Right lobe of liver (tissue), 6 donors: ENCODE results near the gene LPCAT1. TPM values are rescaled to one million over a fixed set of nuclear protein-coding genes. Genes with fewer than 3 reads are reported as not detected.

Experiments
- ATAC-seq, 4 donors: fragments of 200-7000 bp; cut with Tn5 transposase; one replicate each; pipeline ENCODE4 v1.9.1; 2020; ENCODE audit warnings: mild to moderate bottlenecking in 4 of 4, moderate library complexity in 4 of 4
- DNase-seq, 3 donors: peaks; one replicate each; pipeline ENCODE4 v3.0.0-alpha.2; 2020
- H3K27ac ChIP-seq, 3 donors: fragments of 200-600 bp; one replicate each; pipeline ENCODE4 v1.8.0; 2022
- H3K27me3 ChIP-seq, 2 donors: fragments of 200-600 bp; one replicate each; pipeline ENCODE4 v1.8.0; 2022
- H3K36me3 ChIP-seq, 4 donors: fragments of 200-600 bp; sonication (generic) in 1 of 4; one replicate each; pipeline versions ENCODE4 v1.5.1 to v1.8.0; 2017 to 2022; ENCODE audit warnings: control low read depth in 1 of 4
- H3K4me1 ChIP-seq, 4 donors: fragments of 200-600 bp; sonication (generic) in 1 of 4; one replicate each; pipeline versions ENCODE4 v1.5.1 to v1.8.0; 2017 to 2022; ENCODE audit warnings: control low read depth in 1 of 4
- H3K4me3 ChIP-seq, 3 donors: fragments of 200-600 bp; one replicate each; pipeline ENCODE4 v1.8.0; 2022
- H3K9me3 ChIP-seq, 4 donors: fragments of 200-600 bp; sonication (generic) in 1 of 4; one replicate each; pipeline versions ENCODE4 v1.5.1 to v1.8.0; 2017 to 2022; ENCODE audit warnings: control low read depth in 1 of 4
- POLR2A ChIP-seq: fragments of 450-650 bp; IDR thresholded peaks from one replicate; pipeline ENCODE4 v1.6.1; 2017; ENCODE audit warnings: antibody characterized with exemption, mild to moderate bottlenecking
- WGBS: methylation state at CpG from one replicate; pipeline ENCODE4 v1.1.6; 2018; ENCODE audit warnings: low coverage, low lambda C conversion rate; ENCODE audit not compliant: insufficient coverage; ENCODE audit errors: missing lambda C conversion rate; 5-methylcytosine and 5-hydroxymethylcytosine counted together
- intact Hi-C, 2 donors: fragments of 100-400 bp; cut with DNase I; formaldehyde crosslinking; loops; one replicate each; pipeline versions ENCODE4 v1.11.2 to v1.14.1; 2022
- total RNA-seq, 6 experiments: library from RNA; depleted of rRNA in 2 of 6; stranded (reverse); fragments of >200 nt in 2 of 6; fragmentation: NEBNext Ultra II Directional in 3 of 6; extraction: Animal tissue kit (Norgen Biotek cat#: 25700) in 3 of 6; gene quantifications; one replicate each; pipeline versions ENCODE4 v1.1.0 to v1.2.4, GENCODE V29; 2016 to 2023
- TF ChIP-seq, protein P1 (sequence below), 4 donors: fragments of 200-600 bp in 3 of 4; fragments of 450-650 bp in 1 of 4; IDR thresholded peaks; one replicate each; pipeline versions ENCODE4 v1.5.1 to v1.8.0; 2016 to 2022; ENCODE audit warnings: antibody characterized with exemption in 4 of 4, mild to moderate bottlenecking in 2 of 4
- donor health status: DM: no; HTN: yes; CAD: no.
- donor health status: DM: no; HTN: no; CAD: no.
- donor health status: DM: no; HTN: no; CAD: no.
- donor health status: DM: no; HTN: yes; CAD: no.
- donor health status: DM: no; HTN: yes; CAD: no.

The LPCAT1 gene
- total RNA-seq, 6 experiments from 2014 or later = 6.9 to 38.6 (median 13.1) TPM

DNA sequence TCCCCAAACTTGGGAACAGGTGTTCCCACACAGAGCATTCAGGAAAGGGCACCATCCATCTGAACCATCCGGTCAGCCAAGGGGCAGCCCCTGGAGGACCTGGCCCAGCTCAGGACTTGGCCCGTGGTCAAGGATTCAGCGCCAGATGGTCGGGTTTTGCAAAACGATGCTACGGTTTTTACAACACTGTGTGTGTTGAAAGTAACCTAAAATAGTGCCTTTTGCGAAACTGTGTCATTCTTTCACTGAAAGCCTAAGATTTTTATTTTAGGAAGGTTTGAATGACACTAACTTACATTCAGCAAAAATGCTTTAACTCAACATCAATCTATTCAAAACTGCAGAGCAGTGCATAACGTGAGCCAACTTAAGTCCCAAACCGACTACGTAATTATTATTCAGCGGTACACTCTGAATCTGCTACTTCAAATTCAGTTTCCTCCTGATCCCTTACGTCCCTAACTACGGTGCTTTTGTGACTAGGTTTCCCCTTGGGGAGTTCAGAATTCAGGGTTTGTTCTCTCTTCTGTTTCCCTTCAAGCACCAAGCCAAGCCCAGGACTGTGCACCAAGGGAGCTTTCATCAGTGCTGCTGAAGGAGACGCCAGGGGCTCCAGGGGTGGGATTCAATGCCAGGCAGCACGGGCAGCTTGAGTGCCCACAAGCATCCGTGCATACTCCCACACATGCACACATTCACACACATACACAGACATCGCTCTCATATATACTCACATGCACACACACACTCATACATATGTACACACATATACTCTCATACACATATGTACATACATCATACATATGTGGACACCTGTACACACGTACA is 25.8 kb downstream of the LPCAT1 start:
- Histone ChIP-seq H3K9me3 (no peaks in the 10 kb centered on the region), H3K36me3 (no peaks in the 10 kb centered on the region), H3K27me3 (no peaks in the 10 kb centered on the region), H3K27ac (no peak overlapping the region), H3K4me1 (no peaks in the 10 kb centered on the region), H3K4me3 (no peak overlapping the region)
- WGBS = 63% methylated on average over 17 of the region's 18 CpGs
- DNase-seq (no peak), ATAC-seq (no peak)
- intact Hi-C loops = no loop called here
- no peak for TF ChIP-seq POLR2A
- TF ChIP-seq, protein P1, sequence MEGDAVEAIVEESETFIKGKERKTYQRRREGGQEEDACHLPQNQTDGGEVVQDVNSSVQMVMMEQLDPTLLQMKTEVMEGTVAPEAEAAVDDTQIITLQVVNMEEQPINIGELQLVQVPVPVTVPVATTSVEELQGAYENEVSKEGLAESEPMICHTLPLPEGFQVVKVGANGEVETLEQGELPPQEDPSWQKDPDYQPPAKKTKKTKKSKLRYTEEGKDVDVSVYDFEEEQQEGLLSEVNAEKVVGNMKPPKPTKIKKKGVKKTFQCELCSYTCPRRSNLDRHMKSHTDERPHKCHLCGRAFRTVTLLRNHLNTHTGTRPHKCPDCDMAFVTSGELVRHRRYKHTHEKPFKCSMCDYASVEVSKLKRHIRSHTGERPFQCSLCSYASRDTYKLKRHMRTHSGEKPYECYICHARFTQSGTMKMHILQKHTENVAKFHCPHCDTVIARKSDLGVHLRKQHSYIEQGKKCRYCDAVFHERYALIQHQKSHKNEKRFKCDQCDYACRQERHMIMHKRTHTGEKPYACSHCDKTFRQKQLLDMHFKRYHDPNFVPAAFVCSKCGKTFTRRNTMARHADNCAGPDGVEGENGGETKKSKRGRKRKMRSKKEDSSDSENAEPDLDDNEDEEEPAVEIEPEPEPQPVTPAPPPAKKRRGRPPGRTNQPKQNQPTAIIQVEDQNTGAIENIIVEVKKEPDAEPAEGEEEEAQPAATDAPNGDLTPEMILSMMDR (IDR thresholded peaks at IDR 0.05) = no peak

DNA sequence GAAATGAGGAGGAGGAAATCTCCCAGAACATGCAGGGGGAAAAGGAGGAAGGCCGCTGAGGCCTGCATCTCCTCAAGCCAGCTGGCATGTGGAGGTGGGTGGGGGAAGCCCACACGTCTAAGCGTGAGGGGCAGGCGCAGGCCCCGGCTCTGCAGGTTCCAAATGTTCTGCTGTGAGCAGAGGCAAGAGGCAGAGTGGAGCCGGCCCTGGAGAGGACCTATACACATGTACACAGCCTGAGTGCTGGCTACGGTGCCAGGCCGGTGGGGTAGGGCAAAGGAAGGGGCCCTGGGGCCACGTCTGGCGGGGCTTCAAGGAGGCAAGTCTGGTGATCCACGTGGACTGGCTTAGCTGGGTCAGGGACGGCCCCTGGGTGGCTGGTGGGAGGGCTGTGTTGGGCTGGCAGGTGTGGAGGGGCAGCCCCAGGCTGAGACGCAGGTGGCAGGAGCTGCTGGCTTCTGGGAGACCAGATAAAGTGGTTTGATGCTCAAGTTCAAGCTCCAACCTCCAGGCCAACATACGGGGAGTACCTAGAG is 26.4 kb downstream of the LPCAT1 start:
- intact Hi-C loops = no loop called here
- 70% methylated on average over 7 of the region's 14 CpGs for WGBS
- Histone ChIP-seq H3K27ac (no peak overlapping the region), H3K4me3 (no peak overlapping the region), H3K9me3 (no peaks in the 10 kb centered on the region), H3K36me3 (no peaks in the 10 kb centered on the region), H3K4me1 (no peaks in the 10 kb centered on the region), H3K27me3 (no peaks in the 10 kb centered on the region)
- TF ChIP-seq, protein P1 (IDR thresholded peaks at IDR 0.05) = no peak
- TF ChIP-seq POLR2A = no peak
- no peak for ATAC-seq
- no peak for DNase-seq

DNA sequence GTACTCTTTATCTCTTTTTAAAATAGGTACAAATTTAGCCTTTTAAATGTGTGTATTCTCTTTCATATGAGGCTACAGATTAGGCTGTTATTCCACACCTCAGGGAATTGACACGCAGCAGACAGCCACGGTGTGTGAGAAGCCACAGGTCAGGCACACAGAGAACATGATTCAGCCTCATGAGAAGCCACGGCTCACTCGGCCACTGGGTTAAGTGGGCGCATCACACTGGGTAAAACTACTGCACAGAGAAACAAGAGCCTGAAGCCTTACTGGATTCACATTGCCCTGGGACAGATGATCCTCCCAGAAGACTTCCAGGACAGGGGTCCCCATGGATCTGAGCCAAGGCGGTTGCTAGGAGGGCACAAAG is 28.2 kb downstream of the LPCAT1 start:
- no peaks in the 10 kb centered on the region for H3K36me3 ChIP-seq
- peak overlapping the region in 2 of 3 donors; percentile 13 to 37 for H3K27ac ChIP-seq
- intact Hi-C loops = no loop called here
- 66% methylated on average over 5 of the region's 6 CpGs for WGBS
- no peak overlapping the region for H3K4me3 ChIP-seq
- no peaks in the 10 kb centered on the region for H3K4me1 ChIP-seq
- TF ChIP-seq POLR2A = no peak
- TF ChIP-seq, protein P1 (IDR thresholded peaks at IDR 0.05) = no peak
- DNase-seq = no peak
- no peaks in the 10 kb centered on the region for H3K9me3 ChIP-seq
- no peaks in the 10 kb centered on the region for H3K27me3 ChIP-seq
- no peak for ATAC-seq

DNA sequence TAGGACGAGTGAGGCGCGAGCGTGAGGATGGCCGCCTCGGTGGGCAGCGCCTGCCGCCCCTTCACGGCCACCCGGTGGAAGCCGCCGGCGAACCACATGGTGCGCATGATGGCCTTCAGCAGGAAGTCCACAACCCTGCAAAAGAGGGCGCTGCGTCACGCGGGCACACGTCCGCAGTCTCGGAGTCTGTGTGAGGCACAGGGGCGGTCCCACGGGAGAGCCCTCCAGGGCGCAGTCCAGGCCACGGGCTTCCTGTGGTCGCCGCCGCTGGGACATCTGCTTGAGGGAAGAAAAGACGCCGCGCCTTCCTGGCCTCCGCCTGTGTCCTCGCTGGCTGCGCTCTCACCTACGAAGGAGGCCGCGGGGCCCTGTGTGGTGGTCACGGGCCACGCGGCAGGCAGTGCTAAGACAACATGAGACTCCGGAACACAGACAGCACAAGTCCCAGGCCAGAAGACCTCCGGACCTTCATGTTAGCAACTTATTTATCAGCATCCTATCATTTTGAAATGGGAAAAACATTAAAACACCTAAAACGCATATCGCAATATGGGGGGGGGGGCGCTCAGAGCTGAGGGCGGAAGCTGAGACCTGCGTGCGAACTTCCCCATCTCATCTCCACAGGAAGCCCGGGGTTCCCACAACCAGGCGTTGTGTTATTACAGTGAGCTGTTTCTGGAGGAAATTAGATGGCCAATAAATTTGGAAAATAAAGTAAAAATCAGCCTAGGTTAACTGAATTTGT is 28.8 kb downstream of the LPCAT1 start:
- ATAC-seq (peak; percentile 53 to 70 (median 63)), DNase-seq (peak in 2 of 3 donors; percentile 75 to 82)
- no peaks in the 10 kb centered on the region for H3K27me3 ChIP-seq
- H3K9me3 ChIP-seq = no peaks in the 10 kb centered on the region
- H3K4me1 ChIP-seq = no peaks in the 10 kb centered on the region
- intact Hi-C loops = no loop called here
- H3K4me3 ChIP-seq = no peak overlapping the region
- peak overlapping the region in 2 of 3 donors; percentile 33 to 57 for H3K27ac ChIP-seq
- TF ChIP-seq, protein P1 (IDR thresholded peaks at IDR 0.05) = no peak
- no peak for TF ChIP-seq POLR2A
- 71% methylated on average over 15 of the region's 50 CpGs for WGBS
- no peaks in the 10 kb centered on the region for H3K36me3 ChIP-seq
